Liver (tissue), 9 donors: ENCODE results near the gene APOC1. TPM values are rescaled to one million over a fixed set of nuclear protein-coding genes. Genes with fewer than 3 reads are reported as not detected.

Experiments
- DNase-seq: peaks from one replicate; pipeline ENCODE4 v3.0.0-alpha.2; 2017; ENCODE audit warnings: low spot score
- H3K27ac ChIP-seq, 2 donors: one replicate each; pipeline ENCODE4 v1.7.0; 2013; ENCODE audit warnings: inconsistent platforms in 2 of 2, low read length in 2 of 2, control low read depth in 1 of 2, low read depth in 1 of 2, mild to moderate bottlenecking in 1 of 2
- H3K27me3 ChIP-seq, 4 donors: one replicate each; pipeline versions ENCODE4 v1.6.1 to v1.7.0; 2013; ENCODE audit warnings: low read length in 3 of 4, inconsistent platforms in 1 of 4, mild to moderate bottlenecking in 1 of 4, moderate library complexity in 1 of 4; ENCODE audit not compliant: control insufficient read depth in 4 of 4, insufficient read depth in 4 of 4
- H3K36me3 ChIP-seq, 4 donors: one replicate each; pipeline versions ENCODE4 v1.6.1 to v1.7.0; 2013; ENCODE audit warnings: low read length in 3 of 4, mild to moderate bottlenecking in 3 of 4, low read depth in 1 of 4, moderate library complexity in 1 of 4; ENCODE audit not compliant: control insufficient read depth in 4 of 4, insufficient read depth in 3 of 4
- H3K4me1 ChIP-seq, 4 donors: one replicate each; pipeline versions ENCODE4 v1.6.1 to v1.7.0; 2013; ENCODE audit warnings: low read length in 3 of 4, mild to moderate bottlenecking in 3 of 4, moderate library complexity in 1 of 4; ENCODE audit not compliant: control insufficient read depth in 4 of 4, insufficient read depth in 4 of 4
- H3K4me3 ChIP-seq, 3 donors: one replicate each; pipeline versions ENCODE4 v1.6.1 to v1.7.0; 2013; ENCODE audit warnings: low read length in 3 of 3, control low read depth in 1 of 3, low read depth in 1 of 3, mild to moderate bottlenecking in 1 of 3
- H3K9ac ChIP-seq, 2 donors: one replicate each; pipeline ENCODE4 v1.7.0; 2013; ENCODE audit warnings: low read length in 2 of 2, mild to moderate bottlenecking in 2 of 2, moderate library complexity in 2 of 2, control low read depth in 1 of 2, low read depth in 1 of 2
- H3K9me3 ChIP-seq, 4 donors: one replicate each; pipeline versions ENCODE4 v1.6.1 to v1.7.0; 2013; ENCODE audit warnings: low read length in 3 of 4; ENCODE audit not compliant: control insufficient read depth in 4 of 4
- ATF3 ChIP-seq: IDR thresholded peaks from 2 replicates; pipeline ENCODE4 v1.6.1; 2016; ENCODE audit warnings: antibody characterized with exemption
- CTCF ChIP-seq: fragments of 150-350 bp; IDR thresholded peaks from 2 replicates; pipeline ENCODE4 v1.5.1; 2017; ENCODE audit warnings: improper control_type of control experiment, low read depth, low read length; ENCODE audit not compliant: missing input control
- EGR1 ChIP-seq, 2 donors: IDR thresholded peaks; 2 replicates each; pipeline ENCODE4 v1.6.1; 2016 to 2018; ENCODE audit warnings: antibody characterized with exemption in 2 of 2, low read depth in 2 of 2
- FOXA1 ChIP-seq: IDR thresholded peaks from 2 replicates; pipeline ENCODE4 v1.6.1; 2016; ENCODE audit warnings: antibody characterized with exemption
- FOXA2 ChIP-seq: IDR thresholded peaks from 2 replicates; pipeline ENCODE4 v1.6.1; 2016; ENCODE audit warnings: antibody characterized with exemption
- GABPA ChIP-seq, 2 donors: IDR thresholded peaks in 1 of 2; conservative IDR thresholded peaks in 1 of 2; 2 replicates each; pipeline ENCODE4 v1.6.1; 2016; ENCODE audit warnings: antibody characterized with exemption in 2 of 2, mild to moderate bottlenecking in 1 of 2, moderate library complexity in 1 of 2
- HNF4A ChIP-seq, 2 donors: conservative IDR thresholded peaks; 2 replicates each; pipeline ENCODE4 v1.6.1; 2016; ENCODE audit warnings: antibody characterized with exemption in 2 of 2, mild to moderate bottlenecking in 2 of 2
- HNF4G ChIP-seq: IDR thresholded peaks from 2 replicates; pipeline ENCODE4 v1.6.1; 2016; ENCODE audit warnings: antibody characterized with exemption
- MAX ChIP-seq: IDR thresholded peaks from 2 replicates; pipeline ENCODE4 v1.6.1; 2016; ENCODE audit warnings: antibody characterized with exemption
- NR2F2 ChIP-seq: IDR thresholded peaks from 2 replicates; pipeline ENCODE4 v1.6.1; 2016; ENCODE audit warnings: antibody characterized with exemption
- REST ChIP-seq: IDR thresholded peaks from 2 replicates; pipeline ENCODE4 v1.6.1; 2016; ENCODE audit warnings: antibody characterized with exemption, mild to moderate bottlenecking
- RXRA ChIP-seq, 2 donors: IDR thresholded peaks; 2 replicates each; pipeline ENCODE4 v1.6.1; 2017 to 2018; ENCODE audit warnings: antibody characterized with exemption in 2 of 2, mild to moderate bottlenecking in 1 of 2
- SP1 ChIP-seq: IDR thresholded peaks from 2 replicates; pipeline ENCODE4 v1.6.1; 2018; ENCODE audit warnings: antibody characterized with exemption, mild to moderate bottlenecking
- TAF1 ChIP-seq: conservative IDR thresholded peaks from 2 replicates; pipeline ENCODE4 v1.6.1; 2016; ENCODE audit warnings: antibody characterized with exemption, mild to moderate bottlenecking
- YY1 ChIP-seq: IDR thresholded peaks from 2 replicates; pipeline ENCODE4 v1.6.1; 2016; ENCODE audit warnings: antibody characterized with exemption, mild to moderate bottlenecking
- ZBTB33 ChIP-seq: IDR thresholded peaks from 2 replicates; pipeline ENCODE4 v1.6.1; 2016; ENCODE audit warnings: antibody characterized with exemption
- WGBS: extraction: QIAGEN DNeasy Blood & Tissue Kit; methylation state at CpG from one replicate; pipeline ENCODE4 v1.1.7; 2013; 5-methylcytosine and 5-hydroxymethylcytosine counted together
- polyA plus RNA-seq, 2 donors: library from polyadenylated mRNA; stranded (reverse) in 1 of 2; unstranded in 1 of 2; fragments of 200-250 nt in 1 of 2; fragments of >200 nt in 1 of 2; fragmentation: Nextera tagmentation in 1 of 2; extraction: Ambion mirVana in 1 of 2; gene quantifications; one replicate each; pipeline versions ENCODE4 v1.2.1 to v1.2.3, GENCODE V29; 2013 to 2015
- total RNA-seq, 2 donors: library from RNA; depleted of rRNA; stranded (reverse); fragments of >200 nt; gene quantifications; one replicate each; pipeline ENCODE4 v1.2.3, GENCODE V29; 2014
- donor health status: healthy.
- donor health status: healthy.
- donor health status: healthy.
- donor health status: healthy.
- donor health status: healthy.

The APOC1 gene
- total and polyA plus RNA-seq, 4 donors: 612 to 10,095 (median 2,966) TPM

- Histone ChIP-seq H3K9ac (no peak overlapping the region), H3K4me1 (no peaks in the 10 kb centered on the region), H3K27me3 (no peaks in the 10 kb centered on the region), H3K4me3 (no peak overlapping the region), H3K27ac (no peak overlapping the region), H3K9me3 (no peaks in the 10 kb centered on the region), H3K36me3 (peaks cover 17 to 57% (median 27%) of the 10 kb centered on the region in 4 donors)
- no peak for TF ChIP-seq HNF4A (conservative IDR thresholded peaks at IDR 0.05)
- TF ChIP-seq GABPA (IDR thresholded peaks at IDR 0.05 in 1 of 2, conservative IDR thresholded peaks at IDR 0.05 in 1 of 2): no peak
- TF ChIP-seq SP1: no peak
- no peak for TF ChIP-seq CTCF
- TF ChIP-seq FOXA1: no peak
- no peak for TF ChIP-seq TAF1
- TF ChIP-seq NR2F2: no peak
- no peak for TF ChIP-seq HNF4G
- TF ChIP-seq EGR1 (IDR thresholded peaks at IDR 0.05; ENCODE audit: low read depth in 2 of 2): no peak
- no peak for TF ChIP-seq ZBTB33
- no peak for TF ChIP-seq FOXA2
- no peak for TF ChIP-seq ATF3
- TF ChIP-seq YY1: no peak
- TF ChIP-seq REST: no peak
- no peak for TF ChIP-seq MAX
- TF ChIP-seq RXRA (IDR thresholded peaks at IDR 0.05): no peak
- whole genome bisulfite sequencing: 74% methylated on average over 5 of the region's 5 CpGs
- no peak for DNase-seq
These were observed 37.4 kb upstream of the APOC1 start for GRCh38 chr19:44876930-44877535.
